OCI-LY7 (cell line): ENCODE data around the gene CCIN. TPM values are rescaled to one million over a fixed set of nuclear protein-coding genes. Genes with fewer than 3 reads are reported as not detected.

Source experiments
- BruUV-seq: library from RNA; stranded (reverse); fragments of 400-500 nt; replicated peaks from 2 replicates; lab custom pipeline; 2021; lab: Mats Ljungman, UMichigan
- CTCF ChIA-PET: fragments of 300-600 bp; sonication (Branson Sonifier 250); formaldehyde crosslinking; loops from one replicate; lab custom pipeline; 2022; ENCODE audit warnings: antibody characterized with exemption; ENCODE audit not compliant: unreplicated experiment; lab: Charles Lee
- POLR2A ChIA-PET: fragments of 300-600 bp; sonication (Branson Sonifier 250); formaldehyde crosslinking; loops from one replicate; lab custom pipeline; 2022; ENCODE audit warnings: antibody characterized with exemption; lab: Charles Lee
- DNase-seq: peaks from one replicate; pipeline ENCODE4 v3.0.0-alpha.2; 2015; ENCODE audit warnings: low spot score
- H2AFZ ChIP-seq: fragments of 200-600 bp; sonication (generic), shearing (Covaris generic); 2 replicates; pipeline ENCODE4 v1.6.1; 2014; ENCODE audit warnings: mild to moderate bottlenecking, antibody characterized with exemption, low read length, moderate library complexity
- H3K27ac ChIP-seq: fragments of 200-600 bp; sonication (generic); 2 replicates; pipeline ENCODE4 v1.5.1; 2014; ENCODE audit warnings: mixed run types, low read depth, mild to moderate bottlenecking, moderate library complexity, low read length, inconsistent platforms; ENCODE audit not compliant: poor library complexity, severe bottlenecking
- H3K36me3 ChIP-seq: fragments of 200-600 bp; sonication (generic); 2 replicates; pipeline ENCODE4 v1.6.1; 2014; ENCODE audit warnings: mild to moderate bottlenecking, antibody characterized with exemption, low read length, moderate library complexity, mixed read lengths; ENCODE audit not compliant: insufficient read depth
- H3K4me1 ChIP-seq: fragments of 200-600 bp; sonication (generic); 2 replicates; pipeline ENCODE4 v1.5.1; 2014; ENCODE audit warnings: mild to moderate bottlenecking, low read length; ENCODE audit not compliant: insufficient read depth, poor library complexity, severe bottlenecking
- H3K4me2 ChIP-seq: fragments of 200-600 bp; sonication (generic); 2 replicates; pipeline ENCODE4 v1.6.1; 2014; ENCODE audit warnings: mild to moderate bottlenecking, low read length
- H3K4me3 ChIP-seq: fragments of 200-600 bp; sonication (generic); 2 replicates; pipeline ENCODE4 v1.5.1; 2014; ENCODE audit warnings: mild to moderate bottlenecking, low read depth, low read length; ENCODE audit not compliant: poor library complexity, severe bottlenecking
- H3K79me2 ChIP-seq: fragments of 200-600 bp; sonication (generic); 2 replicates; pipeline ENCODE4 v1.6.1; 2016; ENCODE audit warnings: low read depth, mild to moderate bottlenecking, low read length, moderate library complexity, mixed read lengths; ENCODE audit not compliant: insufficient read depth
- H3K9me2 ChIP-seq: fragments of 200-600 bp; sonication (generic); 2 replicates; pipeline ENCODE4 v1.6.1; 2016; ENCODE audit warnings: mild to moderate bottlenecking, low read length, mixed read lengths; ENCODE audit not compliant: insufficient read depth
- H3K9me3 ChIP-seq: fragments of 200-600 bp; sonication (generic); 2 replicates; pipeline ENCODE4 v1.6.1; 2014; ENCODE audit warnings: mild to moderate bottlenecking, mixed run types, low read length, mixed read lengths
- H4K20me1 ChIP-seq: fragments of 200-600 bp; sonication (generic); 2 replicates; pipeline ENCODE4 v1.6.1; 2014; ENCODE audit warnings: mild to moderate bottlenecking, antibody characterized with exemption, low read length, moderate library complexity, mixed read lengths; ENCODE audit not compliant: insufficient read depth
- CTCF ChIP-seq: fragments of 200-600 bp; sonication (generic); conservative IDR thresholded peaks from 2 replicates; pipeline ENCODE4 v1.5.1; 2014; ENCODE audit warnings: mild to moderate bottlenecking, antibody characterized with exemption, low read length, moderate library complexity, mixed read lengths
- EZH2phosphoT487 ChIP-seq: fragments of 200-600 bp; sonication (generic); IDR thresholded peaks from 2 replicates; pipeline ENCODE4 v1.6.1; 2018; ENCODE audit warnings: low read depth, borderline replicate concordance, mild to moderate bottlenecking, mixed run types, antibody characterized with exemption, low read length, moderate library complexity, mixed read lengths
- intact Hi-C: fragments of 100-400 bp; cut with micrococcal nuclease; formaldehyde crosslinking; loops from one replicate; pipeline ENCODE4 v1.10.0; 2022; ENCODE audit not compliant: unreplicated experiment
- total RNA-seq, 2 experiments: library from RNA; depleted of rRNA in 1 of 2; stranded (reverse); fragments of >200 nt in 1 of 2; shearing (Covaris generic) in 1 of 2; gene quantifications; 2 replicates each; pipeline ENCODE4 v1.2.3, GENCODE V29; 2014 to 2022

CCIN gene
- total RNA-seq, 2 experiments from 2014 or later, result not detected

DNA sequence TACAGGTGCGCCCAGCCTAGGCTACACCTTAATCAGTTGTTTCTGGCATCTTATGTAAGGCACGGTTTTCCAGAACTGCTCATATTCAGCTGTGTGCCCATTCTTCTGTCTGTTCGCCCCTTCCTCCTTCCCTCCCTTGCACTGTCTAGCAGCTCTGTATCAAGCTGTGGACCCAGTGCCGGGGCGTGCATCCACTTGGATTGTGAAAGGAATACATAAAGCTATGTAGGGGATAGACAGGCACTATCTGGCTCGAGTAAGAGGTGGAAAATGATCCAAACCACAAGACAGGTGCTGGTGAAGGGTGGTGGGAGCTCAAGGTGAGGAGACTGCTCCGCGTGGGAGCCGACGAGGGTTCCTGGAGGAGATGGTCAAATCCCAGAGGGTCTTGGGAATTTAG, 30.7 kb upstream of the CCIN start:
- intact Hi-C loops, result no loop called here
- no peak overlapping the region for H3K4me3 ChIP-seq
- H3K27ac ChIP-seq, result no peak overlapping the region
- H3K79me2 ChIP-seq, result no peaks in the 10 kb centered on the region
- TF ChIP-seq CTCF, result no peak
- TF ChIP-seq EZH2phosphoT487, result no peak
- BruUV-seq, result no TSS peak
- H3K4me2 ChIP-seq, result no peak overlapping the region
- H3K9me3 ChIP-seq, result no peaks in the 10 kb centered on the region
- DNase-seq, result no peak
- no peaks in the 10 kb centered on the region for H3K36me3 ChIP-seq
- H3K9me2 ChIP-seq, result no peaks in the 10 kb centered on the region
- H2AFZ ChIP-seq, result no peak overlapping the region
- ChIA-PET POLR2A (no interaction called here), CTCF (no interaction called here)
- peaks cover 14% of the 10 kb centered on the region for H3K4me1 ChIP-seq
- H4K20me1 ChIP-seq, result no peaks in the 10 kb centered on the region

- ChIA-PET POLR2A (interaction anchor here (1.2 kb wide), 2 partner anchors 9 to 16 kb away, joined by 3 to 4 read pairs; no protein-coding TSS in a partner anchor), CTCF (no interaction called here)
- Histone ChIP-seq H3K4me3 (no peak overlapping the region), H3K9me3 (no peaks in the 10 kb centered on the region), H3K79me2 (no peaks in the 10 kb centered on the region), H3K4me1 (peaks cover 14% of the 10 kb centered on the region), H4K20me1 (no peaks in the 10 kb centered on the region), H2AFZ (no peak overlapping the region), H3K36me3 (no peaks in the 10 kb centered on the region), H3K27ac (no peak overlapping the region), H3K9me2 (no peaks in the 10 kb centered on the region), H3K4me2 (no peak overlapping the region)
- DNase-seq, result no peak
- TF ChIP-seq CTCF (no peak), EZH2phosphoT487 (no peak)
- intact Hi-C loops, result no loop called here
- BruUV-seq, result no TSS peak
Observed at GRCh38 chr9:36138901-36139300, 30.3 kb upstream of the CCIN start.
